ENCODE measurements around the gene PHACTR3. TPM values are rescaled to one million over a fixed set of nuclear protein-coding genes. Genes with fewer than 3 reads are reported as not detected.

PHACTR3 gene
- total RNA-seq, 2 experiments from 2014 or later, result not detected

DNA sequence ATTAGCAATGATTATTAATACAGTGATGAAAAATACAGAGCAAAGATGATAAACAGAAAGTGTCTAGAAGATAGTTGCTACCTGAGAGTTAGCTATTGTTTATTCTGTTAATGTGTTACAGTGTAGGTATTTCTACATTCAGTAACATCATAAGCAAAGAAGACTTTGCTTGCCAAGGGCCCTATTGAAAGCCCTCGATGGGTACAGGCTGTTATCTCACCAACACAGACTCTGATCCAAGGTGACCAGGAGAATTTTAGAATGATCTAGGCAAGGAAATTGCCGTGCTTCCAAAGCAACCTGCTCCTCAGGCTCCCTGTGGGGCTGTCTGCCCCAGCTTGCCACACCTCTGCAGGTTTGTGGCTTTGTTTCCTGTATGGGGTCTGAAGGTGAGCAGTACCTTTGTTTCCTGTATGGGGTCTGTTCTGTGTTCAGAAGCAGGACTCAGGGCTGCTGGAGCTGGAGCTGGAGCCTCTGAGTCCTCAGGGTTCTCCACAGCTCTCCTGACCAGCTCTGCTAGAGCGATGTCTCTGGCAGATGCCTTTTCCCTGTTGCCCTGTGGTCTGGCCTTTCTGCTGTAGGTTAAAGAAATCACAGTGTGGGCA, 32.5 kb downstream of the PHACTR3 start:
- no peaks in the 10 kb centered on the region for H3K9me3 Mint-ChIP-seq
- no peak for DNase-seq
- H3K27ac Mint-ChIP-seq, result no peak overlapping the region
- peaks cover 7% of the 10 kb centered on the region for H3K27me3 Mint-ChIP-seq
- ChIA-PET CTCF (interaction anchor here (0.9 kb wide), 1 partner anchor 20 kb away, joined by 4 read pairs; no protein-coding TSS in a partner anchor), POLR2A (no interaction called here)
- no peak overlapping the region for H3K4me3 Mint-ChIP-seq
- H3K4me1 Mint-ChIP-seq, result no peaks in the 10 kb centered on the region
- H3K36me3 Mint-ChIP-seq (ENCODE audit: low read depth), result no peaks in the 10 kb centered on the region

DNA sequence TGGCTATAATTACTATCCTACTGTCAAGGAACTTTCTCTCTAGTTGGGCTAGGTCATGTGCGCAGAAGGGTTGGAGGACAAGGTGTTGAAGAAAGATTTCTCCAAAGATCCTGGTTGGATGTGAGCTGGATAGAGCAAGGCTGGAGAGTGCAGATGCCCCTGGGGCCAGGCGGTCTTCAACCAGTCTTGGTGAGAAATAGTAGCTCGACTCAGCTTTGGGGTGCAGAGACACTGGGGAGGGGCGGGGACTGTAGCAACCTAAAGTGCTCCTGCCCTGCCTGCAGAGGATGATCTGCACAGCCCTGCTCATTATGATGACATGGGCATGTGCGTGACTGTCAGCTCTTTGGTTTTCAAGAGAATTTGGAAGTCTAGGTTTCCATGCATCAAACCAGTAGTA, 35.9 kb downstream of the PHACTR3 start:
- H3K4me1 Mint-ChIP-seq, result no peaks in the 10 kb centered on the region
- H3K9me3 Mint-ChIP-seq, result no peaks in the 10 kb centered on the region
- peaks cover 7% of the 10 kb centered on the region for H3K27me3 Mint-ChIP-seq
- H3K27ac Mint-ChIP-seq, result no peak overlapping the region
- H3K4me3 Mint-ChIP-seq, result no peak overlapping the region
- no peak for DNase-seq
- POLR2A ChIA-PET, result no interaction called here
- H3K36me3 Mint-ChIP-seq (ENCODE audit: low read depth), result no peaks in the 10 kb centered on the region
- CTCF ChIA-PET, result interaction anchor here (0.9 to 1.5 kb wide), 2 partner anchors 15 to 26 kb away, joined by 3 to 4 read pairs; no protein-coding TSS in a partner anchor

DNA sequence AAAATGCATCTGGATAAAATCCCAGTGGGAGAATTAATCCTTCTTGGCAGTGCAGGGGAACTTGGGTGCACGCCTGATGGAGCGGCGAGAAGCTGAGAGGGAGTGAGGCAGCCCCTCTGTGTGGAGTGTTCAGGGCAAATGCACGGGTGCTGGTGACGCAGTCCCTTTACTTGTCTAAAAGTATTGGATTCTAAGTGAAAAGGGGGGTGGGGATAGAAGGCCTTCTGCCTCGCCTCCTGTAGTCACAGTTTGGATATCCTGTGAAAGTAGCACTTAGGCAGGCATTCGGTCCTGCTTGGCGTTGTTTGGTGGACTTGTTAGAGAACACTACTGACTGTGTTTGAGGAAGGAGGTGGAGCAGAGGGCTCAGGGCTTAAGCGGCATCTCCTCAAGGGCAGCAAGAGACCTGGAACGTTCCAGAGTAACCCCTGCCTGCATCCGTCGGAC, 39.3 kb downstream of the PHACTR3 start:
- no peak for DNase-seq
- CTCF ChIA-PET, result no interaction called here
- Mint-ChIP-seq H3K4me1 (no peaks in the 10 kb centered on the region), H3K9me3 (no peaks in the 10 kb centered on the region), H3K27ac (no peak overlapping the region), H3K4me3 (no peak overlapping the region), H3K36me3 (ENCODE audit: low read depth) (no peaks in the 10 kb centered on the region), H3K27me3 (peaks cover 5% of the 10 kb centered on the region)
- POLR2A ChIA-PET, result no interaction called here

DNA sequence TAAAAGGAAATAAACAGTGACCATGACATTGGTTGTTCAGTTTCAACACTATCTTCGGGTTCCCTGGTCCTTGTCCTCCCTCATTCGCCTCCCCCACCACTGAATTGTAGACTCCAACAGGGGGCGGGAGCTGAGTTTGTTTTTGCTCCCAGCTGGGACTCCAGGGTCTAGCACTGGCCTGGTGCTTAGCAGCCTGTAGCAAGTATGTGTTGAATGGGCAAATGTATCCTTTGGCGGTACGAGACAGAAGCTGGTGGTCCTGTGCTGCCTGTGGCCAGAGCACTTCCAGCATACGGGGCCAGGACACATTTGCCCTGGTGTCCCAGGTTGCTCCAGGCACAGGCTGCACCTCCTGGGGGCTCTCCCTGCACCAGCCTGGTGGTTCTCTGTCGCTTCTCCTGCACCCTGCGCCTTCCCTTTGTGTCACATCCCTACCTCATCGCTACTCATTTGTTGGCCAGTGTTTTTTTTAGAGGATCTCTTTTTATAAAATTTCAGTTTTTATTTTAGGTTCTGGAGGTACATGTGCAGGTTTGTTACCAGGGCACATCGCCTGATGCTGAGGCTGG, 40.1 kb downstream of the PHACTR3 start:
- ChIA-PET POLR2A (no interaction called here), CTCF (no interaction called here)
- Mint-ChIP-seq H3K4me3 (no peak overlapping the region), H3K36me3 (ENCODE audit: low read depth) (no peaks in the 10 kb centered on the region), H3K27ac (no peak overlapping the region), H3K9me3 (no peaks in the 10 kb centered on the region), H3K27me3 (peaks cover 8% of the 10 kb centered on the region), H3K4me1 (no peaks in the 10 kb centered on the region)
- DNase-seq, result no peak

DNA sequence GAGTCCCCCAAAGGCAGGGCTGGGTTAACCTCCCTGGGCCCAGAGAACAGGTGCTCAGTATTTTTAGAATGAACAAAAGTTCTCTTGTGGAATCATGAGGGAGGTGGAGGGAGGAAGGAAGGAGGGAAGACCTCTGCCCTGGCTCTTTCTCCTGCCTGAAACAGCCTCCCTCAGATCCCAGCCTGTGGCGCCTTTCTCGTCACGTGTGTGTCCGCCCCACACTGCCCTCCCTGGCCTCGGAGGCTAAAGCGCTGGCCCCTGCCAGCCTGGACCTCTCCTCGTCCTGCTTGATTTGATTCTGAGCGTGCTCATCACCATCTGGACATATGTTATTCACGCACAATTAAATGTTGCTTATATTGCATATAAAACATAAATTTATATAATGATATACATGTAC, 40.9 kb downstream of the PHACTR3 start:
- no peak for DNase-seq
- H3K4me3 Mint-ChIP-seq, result no peak overlapping the region
- H3K9me3 Mint-ChIP-seq, result no peaks in the 10 kb centered on the region
- CTCF ChIA-PET, result no interaction called here
- no peaks in the 10 kb centered on the region for H3K36me3 Mint-ChIP-seq (ENCODE audit: low read depth)
- H3K27me3 Mint-ChIP-seq, result peaks cover 8% of the 10 kb centered on the region
- POLR2A ChIA-PET, result no interaction called here
- no peaks in the 10 kb centered on the region for H3K4me1 Mint-ChIP-seq
- H3K27ac Mint-ChIP-seq, result no peak overlapping the region

DNA sequence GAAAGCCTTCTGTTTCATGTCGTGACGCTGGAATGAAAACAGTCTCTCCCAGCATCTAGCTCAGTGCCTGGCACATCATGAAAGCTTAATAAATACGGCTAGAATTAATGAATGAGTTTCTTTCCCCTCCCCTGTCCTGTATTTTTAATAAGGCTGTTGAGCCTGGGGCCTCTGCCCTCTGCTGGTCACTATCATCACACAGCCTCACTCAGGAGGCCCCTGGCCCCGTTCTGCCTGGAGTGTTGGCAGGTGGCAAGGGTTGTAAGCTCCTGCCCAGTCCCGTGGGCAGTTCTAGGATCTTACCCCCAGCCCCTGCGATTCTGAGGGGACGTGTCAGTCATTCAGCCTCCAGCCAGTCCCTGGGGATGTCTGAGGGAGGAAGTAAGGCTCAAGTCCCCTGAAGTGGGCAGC, 41.4 kb downstream of the PHACTR3 start:
- H3K27ac Mint-ChIP-seq, result no peak overlapping the region
- no peaks in the 10 kb centered on the region for H3K36me3 Mint-ChIP-seq (ENCODE audit: low read depth)
- H3K27me3 Mint-ChIP-seq, result peaks cover 7% of the 10 kb centered on the region
- CTCF ChIA-PET, result no interaction called here
- no peak for DNase-seq
- H3K4me3 Mint-ChIP-seq, result no peak overlapping the region
- POLR2A ChIA-PET, result no interaction called here
- no peaks in the 10 kb centered on the region for H3K4me1 Mint-ChIP-seq
- no peaks in the 10 kb centered on the region for H3K9me3 Mint-ChIP-seq

DNA sequence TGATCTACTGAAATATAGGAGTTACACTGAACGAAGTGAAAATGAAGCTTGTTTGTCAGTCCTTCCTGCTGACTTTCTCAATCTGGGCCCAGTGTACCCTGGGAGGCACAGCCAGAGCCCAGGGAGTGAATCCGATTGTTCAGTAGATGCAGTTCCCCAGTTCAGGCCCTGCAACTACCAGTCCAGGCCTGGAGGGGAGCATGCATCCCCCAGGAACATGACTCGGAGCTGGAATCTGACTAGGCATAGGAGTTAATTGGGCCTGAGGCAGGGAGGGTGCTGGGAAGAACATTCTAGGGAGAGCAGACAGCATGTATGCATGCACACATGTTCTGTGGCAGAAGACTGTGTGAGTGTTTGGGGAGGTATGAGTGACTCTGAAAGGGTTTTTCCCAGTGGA, 42.1 kb downstream of the PHACTR3 start:
- Mint-ChIP-seq H3K27me3 (peaks cover 7% of the 10 kb centered on the region), H3K27ac (no peak overlapping the region), H3K36me3 (ENCODE audit: low read depth) (no peaks in the 10 kb centered on the region), H3K4me3 (no peak overlapping the region), H3K4me1 (no peaks in the 10 kb centered on the region), H3K9me3 (no peaks in the 10 kb centered on the region)
- POLR2A ChIA-PET, result no interaction called here
- CTCF ChIA-PET, result no interaction called here
- DNase-seq, result no peak

DNA sequence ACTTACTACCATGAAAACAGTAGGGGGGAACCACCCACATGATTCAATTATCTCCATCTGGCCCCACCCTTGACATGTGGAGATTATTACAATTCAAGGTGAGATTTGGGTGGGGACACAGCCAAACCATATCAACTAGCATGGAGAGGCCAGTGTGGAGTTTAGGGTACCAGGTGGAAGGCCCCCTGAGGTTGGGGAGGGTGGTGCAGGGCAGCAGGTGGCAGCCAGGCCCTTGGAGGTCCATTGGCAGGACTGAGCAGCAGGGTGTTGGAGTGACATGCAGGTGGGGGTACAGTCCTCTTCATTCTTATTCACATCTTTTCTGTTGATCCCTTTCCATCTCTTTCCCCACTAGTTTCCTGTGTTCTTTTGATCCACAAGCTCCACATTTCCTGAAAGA, 42.9 kb downstream of the PHACTR3 start:
- peaks cover 7% of the 10 kb centered on the region for H3K27me3 Mint-ChIP-seq
- no peaks in the 10 kb centered on the region for H3K4me1 Mint-ChIP-seq
- no peak for DNase-seq
- POLR2A ChIA-PET, result no interaction called here
- H3K4me3 Mint-ChIP-seq, result no peak overlapping the region
- no peaks in the 10 kb centered on the region for H3K36me3 Mint-ChIP-seq (ENCODE audit: low read depth)
- CTCF ChIA-PET, result no interaction called here
- no peaks in the 10 kb centered on the region for H3K9me3 Mint-ChIP-seq
- no peak overlapping the region for H3K27ac Mint-ChIP-seq

DNA sequence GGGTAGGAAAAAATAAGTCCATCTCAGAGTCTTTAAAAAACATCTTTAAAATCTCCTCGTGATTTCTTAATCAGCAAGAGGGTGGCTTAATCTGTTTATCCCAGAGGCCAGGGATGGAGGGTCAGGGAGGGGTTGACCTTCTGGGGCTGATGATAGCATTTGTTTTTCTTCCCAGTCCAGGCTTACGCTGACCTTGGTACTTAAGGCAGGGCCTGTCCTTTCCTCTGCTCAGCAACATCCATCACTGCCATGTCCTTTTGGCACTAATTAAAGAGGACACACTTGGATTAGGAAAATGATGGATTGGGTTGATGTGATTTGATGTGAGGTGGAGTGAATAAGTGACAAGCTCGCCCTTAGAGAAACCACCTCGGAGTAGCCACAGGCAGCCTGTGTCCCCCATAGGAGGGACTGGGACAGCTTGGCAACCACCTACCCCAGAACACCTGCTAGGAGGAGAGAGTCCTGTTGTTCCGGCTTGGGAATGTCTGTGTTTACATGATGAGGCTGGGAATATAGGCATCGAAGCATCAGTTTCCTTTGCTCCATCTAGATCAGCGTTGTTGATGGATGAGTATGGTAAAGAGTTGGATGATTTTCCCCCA, 44.2 kb downstream of the PHACTR3 start:
- DNase-seq, result no peak
- H3K4me1 Mint-ChIP-seq, result no peaks in the 10 kb centered on the region

DNA sequence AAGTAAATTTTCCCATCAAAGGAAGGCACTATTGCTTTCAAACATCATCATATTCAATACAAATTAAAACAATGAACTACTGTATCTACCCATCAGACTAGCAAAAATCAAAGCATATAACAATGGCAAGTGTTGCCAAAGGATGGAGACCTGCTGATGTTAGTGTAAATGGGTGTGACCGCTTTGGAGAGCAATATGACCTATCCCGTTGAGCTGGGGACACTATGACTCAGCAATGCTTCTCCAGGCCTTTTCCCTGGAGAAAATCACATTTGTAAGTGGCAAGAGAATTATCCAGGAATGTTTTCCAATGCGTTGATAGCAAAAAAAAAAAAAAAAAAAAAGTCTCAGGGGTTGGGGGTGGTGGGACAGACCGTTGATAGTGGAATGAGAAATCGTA, 46.1 kb downstream of the PHACTR3 start:
- POLR2A ChIA-PET, result no interaction called here
- no peaks in the 10 kb centered on the region for H3K9me3 Mint-ChIP-seq

More for the DNA sequence above, 44.2 kb downstream of the PHACTR3 start:
- Mint-ChIP-seq H3K36me3 (ENCODE audit: low read depth) (no peaks in the 10 kb centered on the region), H3K4me3 (no peak overlapping the region), H3K9me3 (no peaks in the 10 kb centered on the region), H3K27ac (no peak overlapping the region), H3K27me3 (peaks cover 7% of the 10 kb centered on the region)
- CTCF ChIA-PET, result no interaction called here
- POLR2A ChIA-PET, result no interaction called here

DNA sequence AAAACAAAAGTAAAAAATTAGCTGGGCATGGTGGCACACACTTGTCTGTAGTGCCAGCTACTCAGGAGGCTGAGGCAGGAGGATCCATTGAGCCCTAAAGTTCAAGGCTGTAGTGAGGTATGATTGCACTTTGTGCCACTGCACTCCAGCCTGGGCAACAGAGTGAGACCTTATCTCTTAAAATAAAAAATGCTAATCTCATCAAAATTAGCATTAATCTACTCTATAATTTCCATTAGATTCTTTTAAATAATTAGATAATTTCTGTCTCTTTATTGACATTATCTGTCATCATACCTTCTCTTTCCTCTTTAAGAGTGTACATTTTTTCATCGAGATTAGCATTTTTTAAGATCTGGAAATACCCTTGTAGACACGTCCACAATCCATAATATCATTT, 48.0 kb downstream of the PHACTR3 start:
- H3K4me1 Mint-ChIP-seq, result no peaks in the 10 kb centered on the region
- CTCF ChIA-PET, result interaction anchor here (0.6 kb wide), 1 partner anchor 414 kb away, joined by 3 read pairs; no protein-coding TSS in a partner anchor
- no peak overlapping the region for H3K4me3 Mint-ChIP-seq

More for the DNA sequence above, 46.1 kb downstream of the PHACTR3 start:
- H3K27me3 Mint-ChIP-seq, result peaks cover 7% of the 10 kb centered on the region
- no peak overlapping the region for H3K27ac Mint-ChIP-seq
- H3K4me3 Mint-ChIP-seq, result no peak overlapping the region
- H3K36me3 Mint-ChIP-seq (ENCODE audit: low read depth), result no peaks in the 10 kb centered on the region
- no peak for DNase-seq
- no peaks in the 10 kb centered on the region for H3K4me1 Mint-ChIP-seq
- CTCF ChIA-PET, result no interaction called here

DNA sequence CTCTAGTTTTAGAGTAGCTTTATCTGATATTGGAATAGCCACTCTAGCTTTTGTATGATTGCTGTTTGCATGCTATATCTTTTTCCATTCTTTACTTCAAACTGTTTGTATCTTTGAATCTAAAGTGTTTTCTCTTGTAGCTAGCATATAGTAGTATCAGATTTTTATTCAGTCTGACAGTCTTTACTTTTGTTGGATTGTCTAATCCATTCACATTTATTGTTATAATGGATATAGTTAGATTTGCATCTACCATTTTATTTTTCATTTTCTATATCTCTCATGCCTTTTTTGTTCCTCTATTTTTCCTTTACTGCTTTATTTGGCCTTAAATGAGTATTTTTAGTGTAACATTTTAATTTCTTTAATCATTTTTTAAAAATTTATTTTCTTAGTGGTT, 52.1 kb downstream of the PHACTR3 start:
- peaks cover 17% of the 10 kb centered on the region for H3K9me3 Mint-ChIP-seq
- ChIA-PET POLR2A (no interaction called here), CTCF (no interaction called here)
- no peak overlapping the region for H3K27ac Mint-ChIP-seq
- no peaks in the 10 kb centered on the region for H3K4me1 Mint-ChIP-seq
- H3K27me3 Mint-ChIP-seq, result no peaks in the 10 kb centered on the region
- DNase-seq, result no peak
- no peaks in the 10 kb centered on the region for H3K36me3 Mint-ChIP-seq (ENCODE audit: low read depth)
- H3K4me3 Mint-ChIP-seq, result no peak overlapping the region

More for the DNA sequence above, 48.0 kb downstream of the PHACTR3 start:
- Mint-ChIP-seq H3K27ac (no peak overlapping the region), H3K9me3 (peaks cover 7% of the 10 kb centered on the region), H3K27me3 (peaks cover 7% of the 10 kb centered on the region), H3K36me3 (ENCODE audit: low read depth) (no peaks in the 10 kb centered on the region)
- DNase-seq, result no peak
- POLR2A ChIA-PET, result no interaction called here

DNA sequence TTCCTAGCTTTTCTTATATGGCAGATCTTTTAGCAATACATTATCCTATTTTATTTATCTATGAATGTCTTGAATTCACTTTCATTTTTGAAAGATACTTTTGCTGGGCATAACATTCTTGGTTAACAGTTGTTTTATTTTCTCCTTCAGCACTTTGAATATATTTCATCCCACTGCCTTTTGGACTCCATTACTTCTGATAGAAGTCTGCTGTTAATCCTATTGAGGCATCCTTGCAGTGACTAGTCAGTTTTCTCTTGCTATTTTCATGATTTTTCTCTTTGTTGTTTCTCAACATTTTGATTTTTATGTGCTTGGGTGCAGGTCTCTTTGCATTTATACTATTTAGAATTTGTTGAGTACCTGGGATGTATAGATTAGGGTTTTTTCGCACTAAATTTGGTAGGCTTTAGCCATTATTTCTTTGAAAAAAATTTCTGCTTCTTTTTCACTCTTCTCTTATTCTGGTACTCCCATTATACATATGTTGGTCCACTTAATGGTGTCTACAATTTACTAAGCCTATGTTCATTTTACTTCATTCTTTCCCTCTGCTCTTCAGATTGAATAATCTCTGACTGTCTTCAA, 53.2 kb downstream of the PHACTR3 start:
- Mint-ChIP-seq H3K4me1 (no peaks in the 10 kb centered on the region), H3K9me3 (peaks cover 17% of the 10 kb centered on the region)

More for the DNA sequence above, 53.2 kb downstream of the PHACTR3 start:
- H3K36me3 Mint-ChIP-seq (ENCODE audit: low read depth), result no peaks in the 10 kb centered on the region
- H3K4me3 Mint-ChIP-seq, result no peak overlapping the region
- H3K27ac Mint-ChIP-seq, result no peak overlapping the region
- POLR2A ChIA-PET, result no interaction called here
- DNase-seq, result no peak
- CTCF ChIA-PET, result no interaction called here
- no peaks in the 10 kb centered on the region for H3K27me3 Mint-ChIP-seq

Data from activated CD4-positive, alpha-beta T cell treated with anti-CD3 and anti-CD28 coated beads, Interleukin-2, amount 10 ng/mL, durations not matched to agents 7 days and 5 days (primary cell).